Coronary artery (tissue), 2 donors: ENCODE measurements around the gene ACO2.

Experiments
- DNase-seq: peaks from one replicate; pipeline ENCODE4 v3.0.0-alpha.2; 2017; ENCODE audit warnings: low spot score
- H3K27ac ChIP-seq, 2 donors: fragments of 200-600 bp; sonication (generic); one replicate each; pipeline ENCODE4 v1.5.1; 2016 to 2019
- H3K4me3 ChIP-seq: fragments of 200-600 bp; sonication (generic); 2 replicates; pipeline ENCODE4 v1.5.1; 2016; ENCODE audit warnings: mild to moderate bottlenecking, moderate library complexity
- TF ChIP-seq, protein P1 (sequence below): fragments of 200-600 bp; sonication (generic); IDR thresholded peaks from one replicate; pipeline ENCODE4 v1.5.1; 2019; ENCODE audit warnings: antibody characterized with exemption

The ACO2 gene

DNA sequence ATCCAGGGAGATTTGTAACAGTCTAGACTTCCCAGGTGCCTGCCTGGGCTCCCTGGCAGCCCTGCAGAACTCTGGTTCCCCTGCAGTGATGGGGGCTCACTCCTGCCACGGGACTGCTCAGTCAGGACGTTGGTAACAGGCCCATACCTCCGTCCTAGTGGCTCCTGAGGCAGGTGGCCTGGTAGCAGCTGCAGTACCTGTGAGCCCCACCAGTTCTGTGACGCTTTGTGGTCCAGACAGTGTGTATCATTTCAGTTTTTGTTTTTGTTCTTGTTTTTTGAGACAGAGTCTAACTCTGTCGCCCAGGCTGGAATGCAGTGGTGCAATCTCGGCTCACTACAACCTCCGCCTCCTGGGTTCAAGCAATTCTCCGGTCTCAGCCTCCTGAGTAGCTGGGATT lies 47.5 kb downstream of the ACO2 start:
- H3K27ac ChIP-seq: no peak overlapping the region

DNA sequence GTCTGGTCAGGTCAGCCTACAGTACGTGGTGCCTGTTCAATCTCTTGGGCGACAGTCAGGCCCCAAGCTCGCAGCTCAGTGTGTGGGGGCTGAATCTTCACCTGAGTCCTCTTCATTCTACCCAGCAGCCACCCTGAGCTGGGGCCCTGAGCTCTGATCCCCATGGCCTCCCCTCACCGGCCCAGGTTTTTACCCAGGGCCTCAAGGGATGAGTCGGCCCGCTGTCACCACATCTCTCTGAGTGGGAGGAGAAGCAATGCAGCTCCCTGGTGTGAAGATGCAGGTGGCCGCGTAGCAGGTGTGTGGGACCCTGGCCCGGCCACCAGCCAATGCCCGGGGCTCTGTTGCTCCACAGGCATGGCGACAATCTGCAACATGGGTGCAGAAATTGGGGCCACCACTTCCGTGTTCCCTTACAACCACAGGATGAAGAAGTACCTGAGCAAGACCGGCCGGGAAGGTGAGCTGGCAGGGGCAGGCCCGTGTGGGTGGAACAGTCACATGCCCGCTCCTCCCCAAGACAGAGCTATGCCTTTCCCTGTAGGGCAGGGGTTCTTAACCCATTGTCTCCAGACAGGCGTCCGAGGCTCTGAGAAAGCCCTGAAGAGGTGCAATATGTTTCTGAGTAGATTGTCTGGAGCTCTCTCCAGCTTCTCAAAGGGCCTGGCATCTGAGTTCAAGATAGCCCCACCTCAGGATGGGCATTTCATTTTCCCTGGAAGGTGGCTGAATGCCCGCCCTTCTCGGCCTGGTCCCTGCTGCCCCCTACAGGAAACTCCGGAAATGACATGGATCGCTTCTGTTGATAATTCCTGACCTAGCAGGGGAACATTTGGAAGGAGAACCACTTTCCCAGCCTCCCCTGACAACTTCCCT lies 48.5 kb downstream of the ACO2 start:
- no peak overlapping the region for H3K4me3 ChIP-seq
- TF ChIP-seq, protein P1, sequence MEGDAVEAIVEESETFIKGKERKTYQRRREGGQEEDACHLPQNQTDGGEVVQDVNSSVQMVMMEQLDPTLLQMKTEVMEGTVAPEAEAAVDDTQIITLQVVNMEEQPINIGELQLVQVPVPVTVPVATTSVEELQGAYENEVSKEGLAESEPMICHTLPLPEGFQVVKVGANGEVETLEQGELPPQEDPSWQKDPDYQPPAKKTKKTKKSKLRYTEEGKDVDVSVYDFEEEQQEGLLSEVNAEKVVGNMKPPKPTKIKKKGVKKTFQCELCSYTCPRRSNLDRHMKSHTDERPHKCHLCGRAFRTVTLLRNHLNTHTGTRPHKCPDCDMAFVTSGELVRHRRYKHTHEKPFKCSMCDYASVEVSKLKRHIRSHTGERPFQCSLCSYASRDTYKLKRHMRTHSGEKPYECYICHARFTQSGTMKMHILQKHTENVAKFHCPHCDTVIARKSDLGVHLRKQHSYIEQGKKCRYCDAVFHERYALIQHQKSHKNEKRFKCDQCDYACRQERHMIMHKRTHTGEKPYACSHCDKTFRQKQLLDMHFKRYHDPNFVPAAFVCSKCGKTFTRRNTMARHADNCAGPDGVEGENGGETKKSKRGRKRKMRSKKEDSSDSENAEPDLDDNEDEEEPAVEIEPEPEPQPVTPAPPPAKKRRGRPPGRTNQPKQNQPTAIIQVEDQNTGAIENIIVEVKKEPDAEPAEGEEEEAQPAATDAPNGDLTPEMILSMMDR: peak; percentile 74
- DNase-seq: no peak
- peak overlapping the region; percentile 55 to 69 for H3K27ac ChIP-seq

More for the DNA sequence above, 47.5 kb downstream of the ACO2 start:
- no peak for DNase-seq
- TF ChIP-seq, protein P1: no peak
- no peak overlapping the region for H3K4me3 ChIP-seq

DNA sequence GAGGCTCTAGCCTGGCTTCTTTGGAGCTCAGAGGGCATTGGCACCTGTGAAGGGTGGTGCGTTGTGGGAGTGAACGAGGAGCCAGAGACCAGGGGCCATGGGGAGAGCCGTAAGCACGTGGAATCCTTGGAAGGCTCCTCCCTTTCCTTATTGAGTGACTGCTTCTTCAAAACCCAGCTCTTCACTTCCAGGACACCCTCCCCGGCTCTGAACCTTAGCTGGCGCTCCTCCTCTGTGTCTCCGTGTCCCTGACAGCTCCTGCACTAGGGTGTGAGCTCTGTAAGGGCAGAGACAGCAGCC lies 49.1 kb downstream of the ACO2 start:
- TF ChIP-seq, protein P1: no peak
- no peak for DNase-seq
- Histone ChIP-seq H3K27ac (peak overlapping the region; percentile 55 to 69), H3K4me3 (no peak overlapping the region)

DNA sequence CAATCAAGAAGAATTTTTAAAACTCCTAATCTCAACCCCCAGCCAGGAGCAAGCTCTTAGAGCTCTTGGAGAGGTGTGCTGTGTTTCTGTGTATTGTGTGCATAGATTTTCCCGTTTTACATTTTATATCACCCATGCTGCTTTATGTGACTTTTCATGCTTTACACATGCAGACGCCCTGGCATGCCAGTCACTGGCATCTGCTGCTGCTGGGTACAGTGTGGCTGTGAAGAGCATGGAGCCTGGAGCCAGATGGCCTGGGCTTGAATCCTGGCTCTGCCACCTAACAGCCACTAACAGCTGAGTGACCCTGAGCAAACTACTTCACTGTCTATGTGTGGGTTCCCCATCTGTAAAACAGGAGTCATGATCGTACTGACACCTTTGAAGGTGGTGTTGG lies 52.2 kb downstream of the ACO2 start:
- H3K4me3 ChIP-seq: no peak overlapping the region

DNA sequence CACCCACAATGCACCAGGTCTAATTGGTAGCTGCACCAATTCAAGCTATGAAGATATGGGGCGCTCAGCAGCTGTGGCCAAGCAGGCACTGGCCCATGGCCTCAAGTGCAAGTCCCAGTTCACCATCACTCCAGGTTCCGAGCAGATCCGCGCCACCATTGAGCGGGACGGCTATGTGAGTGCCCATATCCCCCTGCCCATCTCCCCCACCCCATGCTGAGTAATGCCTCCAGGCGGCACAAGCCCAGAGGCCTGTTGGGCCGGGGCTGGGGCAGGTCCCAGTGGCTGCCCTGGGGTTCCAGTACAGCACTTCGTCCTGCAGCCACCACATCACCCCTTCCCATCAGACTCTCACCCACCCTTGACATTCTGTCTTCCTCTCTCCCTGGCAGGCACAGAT lies 53.9 kb downstream of the ACO2 start:
- TF ChIP-seq, protein P1: no peak
- Histone ChIP-seq H3K27ac (peak overlapping the region; percentile 92 to 96), H3K4me3 (no peak overlapping the region)
- no peak for DNase-seq

More for the DNA sequence above, 52.2 kb downstream of the ACO2 start:
- no peak for DNase-seq
- no peak overlapping the region for H3K27ac ChIP-seq
- TF ChIP-seq, protein P1: no peak

DNA sequence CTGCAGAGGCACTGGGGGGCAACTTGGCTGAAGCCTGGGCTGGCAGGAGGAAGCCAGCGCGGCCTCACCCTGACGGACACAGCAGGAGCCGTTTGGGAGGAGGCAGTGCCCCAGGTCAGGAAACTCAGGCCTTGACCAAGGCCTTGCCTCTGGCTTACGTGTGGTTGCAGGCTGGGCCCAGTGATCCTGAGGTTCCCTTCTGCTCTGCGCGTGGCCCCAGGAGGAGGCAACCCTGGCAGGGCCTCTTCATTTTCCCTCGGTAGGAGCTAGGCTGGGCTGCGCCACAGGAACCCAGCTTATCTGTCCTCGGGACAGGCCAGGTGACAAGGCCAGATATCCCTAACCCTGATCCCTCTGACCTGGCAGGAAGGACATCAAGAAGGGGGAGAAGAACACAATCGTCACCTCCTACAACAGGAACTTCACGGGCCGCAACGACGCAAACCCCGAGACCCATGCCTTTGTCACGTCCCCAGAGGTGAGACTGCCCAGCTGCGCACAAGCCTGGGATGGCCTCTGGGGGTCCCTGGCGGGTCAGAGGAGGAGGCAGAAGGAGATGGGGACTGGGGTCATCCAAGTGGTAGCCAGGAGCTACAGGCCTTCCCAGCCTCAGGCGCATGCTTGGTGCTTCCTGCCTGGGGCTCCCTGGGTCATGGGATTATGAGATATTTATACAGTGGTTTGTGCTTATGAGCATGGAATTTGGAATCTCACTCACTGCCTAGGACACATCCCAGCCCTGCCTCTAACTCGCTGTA lies 54.7 kb downstream of the ACO2 start:
- TF ChIP-seq, protein P1: no peak
- peak overlapping the region; percentile 92 to 96 for H3K27ac ChIP-seq
- peak overlapping the region; percentile 20 for H3K4me3 ChIP-seq
- no peak for DNase-seq

DNA sequence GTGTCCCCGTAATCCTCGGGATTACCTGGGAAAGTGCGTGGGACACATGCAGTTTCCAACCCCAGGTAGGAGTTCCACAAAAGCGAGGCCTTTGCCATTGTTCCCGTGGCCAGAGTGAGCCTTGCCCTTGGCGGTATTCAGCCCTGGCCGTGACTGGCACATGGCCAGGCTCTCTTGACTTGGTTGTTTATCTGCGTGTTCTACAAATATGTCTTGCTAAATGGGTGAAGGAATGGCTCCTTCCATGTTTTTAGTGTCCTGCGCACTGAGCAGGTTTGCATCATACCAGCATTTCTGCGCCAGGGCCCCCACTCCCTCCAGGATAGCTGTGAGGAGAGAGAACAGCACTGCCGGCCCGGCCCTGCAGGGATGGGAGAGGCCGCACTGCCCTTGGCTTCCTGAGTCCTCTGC lies 55.3 kb downstream of the ACO2 start:
- Histone ChIP-seq H3K27ac (peak overlapping the region; percentile 92 to 96), H3K4me3 (peak overlapping the region; percentile 20)
- peak; percentile 91 for DNase-seq
- TF ChIP-seq, protein P1: no peak
